ENCODE data around the gene IZUMO1.

DNA sequence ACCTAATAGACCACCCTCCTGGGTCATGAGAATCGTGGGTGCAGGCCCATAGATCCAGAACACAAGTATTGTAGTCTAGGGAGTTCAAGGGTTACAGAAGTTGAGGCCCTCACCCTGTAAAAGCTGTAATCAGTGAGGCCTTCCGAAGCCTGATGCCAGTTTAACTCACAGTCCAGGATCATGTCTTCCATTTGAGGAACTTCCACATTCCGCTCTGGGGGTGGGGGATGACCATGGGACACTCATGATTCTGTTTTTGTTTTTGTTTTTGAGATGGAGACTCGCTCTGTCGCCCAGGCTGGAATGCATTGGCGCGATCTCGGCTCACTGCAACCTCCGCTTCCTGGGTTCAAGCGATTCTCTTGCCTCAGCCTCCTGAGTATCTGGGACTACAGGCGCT is 4.6 kb downstream of the IZUMO1 start:
- TF ChIP-seq, protein P1, sequence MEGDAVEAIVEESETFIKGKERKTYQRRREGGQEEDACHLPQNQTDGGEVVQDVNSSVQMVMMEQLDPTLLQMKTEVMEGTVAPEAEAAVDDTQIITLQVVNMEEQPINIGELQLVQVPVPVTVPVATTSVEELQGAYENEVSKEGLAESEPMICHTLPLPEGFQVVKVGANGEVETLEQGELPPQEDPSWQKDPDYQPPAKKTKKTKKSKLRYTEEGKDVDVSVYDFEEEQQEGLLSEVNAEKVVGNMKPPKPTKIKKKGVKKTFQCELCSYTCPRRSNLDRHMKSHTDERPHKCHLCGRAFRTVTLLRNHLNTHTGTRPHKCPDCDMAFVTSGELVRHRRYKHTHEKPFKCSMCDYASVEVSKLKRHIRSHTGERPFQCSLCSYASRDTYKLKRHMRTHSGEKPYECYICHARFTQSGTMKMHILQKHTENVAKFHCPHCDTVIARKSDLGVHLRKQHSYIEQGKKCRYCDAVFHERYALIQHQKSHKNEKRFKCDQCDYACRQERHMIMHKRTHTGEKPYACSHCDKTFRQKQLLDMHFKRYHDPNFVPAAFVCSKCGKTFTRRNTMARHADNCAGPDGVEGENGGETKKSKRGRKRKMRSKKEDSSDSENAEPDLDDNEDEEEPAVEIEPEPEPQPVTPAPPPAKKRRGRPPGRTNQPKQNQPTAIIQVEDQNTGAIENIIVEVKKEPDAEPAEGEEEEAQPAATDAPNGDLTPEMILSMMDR (IDR thresholded peaks at IDR 0.05; ENCODE audit: low read depth, low read length), result no peak
- no peak for TF ChIP-seq POLR2A (IDR thresholded peaks at IDR 0.05; ENCODE audit: extremely low read depth, insufficient read length)
- TF ChIP-seq, protein P2, sequence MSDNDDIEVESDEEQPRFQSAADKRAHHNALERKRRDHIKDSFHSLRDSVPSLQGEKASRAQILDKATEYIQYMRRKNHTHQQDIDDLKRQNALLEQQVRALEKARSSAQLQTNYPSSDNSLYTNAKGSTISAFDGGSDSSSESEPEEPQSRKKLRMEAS (IDR thresholded peaks at IDR 0.05; ENCODE audit: low read depth, low read length), result no peak
